HEK293 (cell line): ENCODE results near the gene EEFSEC.

Source experiments
- CTCF ChIA-PET: fragments of 350-600 bp; formaldehyde crosslinking; extraction: SDS; loops from one replicate; lab custom pipeline; 2021; ENCODE audit warnings: antibody characterized with exemption; lab: Yijun Ruan, JAX
- POLR2A ChIA-PET: fragments of 300-600 bp; formaldehyde crosslinking; extraction: SDS; loops from one replicate; lab custom pipeline; 2020; ENCODE audit warnings: antibody characterized with exemption, inconsistent platforms; lab: Yijun Ruan, JAX
- H3K27ac ChIP-seq: fragments of 200-500 bp; sonication (Bioruptor generic); 2 replicates; pipeline ENCODE4 v1.5.1; 2014; ENCODE audit warnings: low read depth, low read length, control low read depth, inconsistent platforms; ENCODE audit errors: extremely low read depth
- H3K36me3 ChIP-seq, 2 experiments: fragments of 200-500 bp in 1 of 2; sonication (Bioruptor generic) in 1 of 2; 1 replicate in 1 of 2; 2 replicates in 1 of 2; pipeline ENCODE4 v1.5.1; 2014 to 2017; ENCODE audit warnings: inconsistent platforms in 2 of 2, low read length in 2 of 2; ENCODE audit not compliant: control insufficient read depth in 2 of 2, insufficient read depth in 1 of 2
- H3K4me1 ChIP-seq: fragments of 200-500 bp; sonication (Bioruptor generic); 2 replicates; pipeline ENCODE4 v1.5.1; 2014; ENCODE audit warnings: mild to moderate bottlenecking, low read length, inconsistent platforms; ENCODE audit not compliant: control insufficient read depth, insufficient read depth
- H3K4me3 ChIP-seq: 2 replicates; pipeline ENCODE4 v1.5.1; 2011; ENCODE audit warnings: low read depth, mild to moderate bottlenecking, control low read depth, low read length, moderate library complexity
- H3K9me3 ChIP-seq: fragments of 200-500 bp; sonication (Bioruptor generic); 2 replicates; pipeline ENCODE4 v1.5.1; 2014; ENCODE audit warnings: low read depth, low read length, inconsistent platforms; ENCODE audit not compliant: control insufficient read depth, insufficient read depth
- HOXD13 ChIP-seq: sonication (generic); formaldehyde crosslinking; IDR thresholded peaks from 2 replicates; pipeline ENCODE4 v1.8.0; 2022; ENCODE audit warnings: missing genetic modification reagents, borderline replicate concordance
- PRDM10 ChIP-seq: fragments of 450-650 bp; formaldehyde crosslinking; IDR thresholded peaks from 2 replicates; pipeline ENCODE4 v1.5.1; 2016; ENCODE audit warnings: missing biosample characterization, missing genetic modification characterization
- REST ChIP-seq: fragments of 450-650 bp; formaldehyde crosslinking; IDR thresholded peaks from 2 replicates; pipeline ENCODE4 v1.5.1; 2016; ENCODE audit warnings: missing biosample characterization, missing genetic modification characterization
- ZNF112 ChIP-seq: fragments of 450-650 bp; formaldehyde crosslinking; IDR thresholded peaks from 2 replicates; pipeline ENCODE4 v1.5.0; 2017; ENCODE audit warnings: missing biosample characterization, missing genetic modification characterization
- ZNF157 ChIP-seq: fragments of 450-650 bp; formaldehyde crosslinking; IDR thresholded peaks from 2 replicates; pipeline ENCODE4 v1.5.1; 2016; ENCODE audit warnings: missing biosample characterization, missing genetic modification characterization
- ZNF221 ChIP-seq: fragments of 450-650 bp; formaldehyde crosslinking; IDR thresholded peaks from 2 replicates; pipeline ENCODE4 v1.5.1; 2017; ENCODE audit warnings: missing biosample characterization, missing genetic modification characterization, borderline replicate concordance
- ZNF223 ChIP-seq: fragments of 450-650 bp; formaldehyde crosslinking; IDR thresholded peaks from 2 replicates; pipeline ENCODE4 v1.5.1; 2016; ENCODE audit warnings: missing biosample characterization, missing genetic modification characterization
- ZNF248 ChIP-seq: fragments of 450-650 bp; formaldehyde crosslinking; IDR thresholded peaks from 2 replicates; pipeline ENCODE4 v1.5.1; 2017; ENCODE audit warnings: missing biosample characterization, missing genetic modification characterization
- ZNF292 ChIP-seq: fragments of 450-650 bp; formaldehyde crosslinking; IDR thresholded peaks from 2 replicates; pipeline ENCODE4 v1.5.1; 2016; ENCODE audit warnings: low read depth, missing biosample characterization, missing genetic modification characterization, borderline replicate concordance
- ZNF433 ChIP-seq: fragments of 450-650 bp; formaldehyde crosslinking; IDR thresholded peaks from 2 replicates; pipeline ENCODE4 v1.5.1; 2016; ENCODE audit warnings: missing biosample characterization, missing genetic modification characterization, low read depth
- ZNF529 ChIP-seq: fragments of 450-650 bp; formaldehyde crosslinking; IDR thresholded peaks from 2 replicates; pipeline ENCODE4 v1.5.1; 2017; ENCODE audit warnings: missing genetic modification characterization, missing biosample characterization; ENCODE audit not compliant: insufficient replicate concordance
- ZNF629 ChIP-seq: fragments of 450-650 bp; formaldehyde crosslinking; IDR thresholded peaks from 2 replicates; pipeline ENCODE4 v1.5.1; 2017; ENCODE audit warnings: missing biosample characterization, missing genetic modification characterization
- ZNF654 ChIP-seq: fragments of 450-650 bp; formaldehyde crosslinking; IDR thresholded peaks from 2 replicates; pipeline ENCODE4 v1.5.1; 2016; ENCODE audit warnings: low read depth, missing biosample characterization, missing genetic modification characterization
- ZNF658 ChIP-seq: fragments of 450-650 bp; formaldehyde crosslinking; IDR thresholded peaks from 2 replicates; pipeline ENCODE4; 2016; ENCODE audit warnings: missing biosample characterization, missing genetic modification characterization
- ZNF677 ChIP-seq: fragments of 450-650 bp; IDR thresholded peaks from 2 replicates; pipeline ENCODE4 v1.5.0; 2018; ENCODE audit warnings: missing biosample characterization, mild to moderate bottlenecking, missing genetic modification characterization, moderate library complexity
- ZNF777 ChIP-seq: fragments of 450-650 bp; formaldehyde crosslinking; IDR thresholded peaks from 2 replicates; pipeline ENCODE4 v1.5.1; 2017; ENCODE audit warnings: missing biosample characterization, missing genetic modification characterization, borderline replicate concordance
- ZSCAN23 ChIP-seq: fragments of 450-650 bp; formaldehyde crosslinking; IDR thresholded peaks from 2 replicates; pipeline ENCODE4 v1.5.1; 2016; ENCODE audit warnings: missing biosample characterization, missing genetic modification characterization

Gene EEFSEC

GRCh38 chr3:128210711-128211110 lies 57.4 kb downstream of the EEFSEC start:
- no peak overlapping the region for H3K4me3 ChIP-seq
- CTCF ChIA-PET: no interaction called here
- TF ChIP-seq ZNF433 (tag by site-specific recombination) (no peak), PRDM10 (tag by site-specific recombination) (no peak), ZNF777 (tag by site-specific recombination) (no peak), ZNF223 (no peak), HOXD13 (no peak), ZNF629 (tag by site-specific recombination) (no peak), ZNF677 (tag by site-specific recombination) (no peak), ZNF654 (tag by site-specific recombination) (no peak), ZNF658 (tag by site-specific recombination) (no peak), ZNF221 (tag by site-specific recombination) (no peak), ZNF112 (tag by site-specific recombination) (no peak), ZNF529 (tag by site-specific recombination) (no peak)
- no peaks in the 10 kb centered on the region for H3K4me1 ChIP-seq
- H3K9me3 ChIP-seq: no peaks in the 10 kb centered on the region
- no peaks in the 10 kb centered on the region for H3K36me3 ChIP-seq
- no peak overlapping the region for H3K27ac ChIP-seq
- POLR2A ChIA-PET: no interaction called here

- TF ChIP-seq ZSCAN23 (tag by site-specific recombination): no peak
- no peak for TF ChIP-seq ZNF292 (tag by site-specific recombination)
- no peak for TF ChIP-seq ZNF157
- Histone ChIP-seq H3K36me3 (no peaks in the 10 kb centered on the region), H3K9me3 (no peaks in the 10 kb centered on the region), H3K4me1 (0 out of 2 replicates have a peak, but pooled peaks cover 2% of the 10 kb centered on the region), H3K27ac (no peak overlapping the region), H3K4me3 (no peak overlapping the region)
- ChIA-PET POLR2A (no interaction called here), CTCF (no interaction called here)
Measured at GRCh38 chr3:128214056-128214455, 60.8 kb downstream of the EEFSEC start.

GRCh38 chr3:128215290-128215689 lies 62.0 kb downstream of the EEFSEC start:
- Histone ChIP-seq H3K9me3 (no peaks in the 10 kb centered on the region), H3K4me3 (no peak overlapping the region), H3K27ac (no peak overlapping the region), H3K36me3 (no peaks in the 10 kb centered on the region), H3K4me1 (0 out of 2 replicates have a peak, but pooled peaks cover 2% of the 10 kb centered on the region)
- ChIA-PET CTCF (interaction anchor here (0.6 to 1.0 kb wide), 2 partner anchors 10 to 16 kb away, joined by 3 read pairs; no protein-coding TSS in a partner anchor), POLR2A (no interaction called here)
- TF ChIP-seq ZNF248 (tag by site-specific recombination): no peak
- peak; percentile 85 for TF ChIP-seq REST (tag by site-specific recombination)
